Suprapubic skin (tissue), 4 donors: ENCODE data around the gene LEO1. TPM values are rescaled to one million over a fixed set of nuclear protein-coding genes. Genes with fewer than 3 reads are reported as not detected.

Experiments used
- DNase-seq, 2 donors: peaks; one replicate each; pipeline ENCODE4 v3.0.0-alpha.2; 2019; ENCODE audit warnings: low spot score in 2 of 2
- H3K27ac ChIP-seq: fragments of 200-600 bp; sonication (generic); one replicate; pipeline ENCODE4 v1.5.1; 2019
- H3K27me3 ChIP-seq: fragments of 200-600 bp; sonication (generic); one replicate; pipeline ENCODE4 v1.5.1; 2019
- H3K36me3 ChIP-seq: fragments of 200-600 bp; sonication (generic); one replicate; pipeline ENCODE4 v1.5.1; 2019
- H3K4me1 ChIP-seq: fragments of 200-600 bp; sonication (generic); one replicate; pipeline ENCODE4 v1.5.1; 2019
- H3K4me3 ChIP-seq: fragments of 200-600 bp; sonication (generic); one replicate; pipeline ENCODE4 v1.5.1; 2019; ENCODE audit warnings: mild to moderate bottlenecking
- H3K9me3 ChIP-seq: fragments of 200-600 bp; sonication (generic); one replicate; pipeline ENCODE4 v1.5.1; 2019
- CTCF ChIP-seq, 2 donors: fragments of 200-600 bp in 1 of 2; fragments of 450-650 bp in 1 of 2; sonication (generic) in 1 of 2; IDR thresholded peaks; one replicate each; pipeline ENCODE4 v1.5.1; 2016 to 2019; ENCODE audit warnings: antibody characterized with exemption in 2 of 2, mild to moderate bottlenecking in 1 of 2, moderate library complexity in 1 of 2
- EP300 ChIP-seq: sonication (generic); formaldehyde crosslinking; IDR thresholded peaks from one replicate; pipeline ENCODE4 v1.6.1; 2017; ENCODE audit warnings: antibody characterized with exemption
- POLR2A ChIP-seq, 2 donors: fragments of 450-650 bp; IDR thresholded peaks; one replicate each; pipeline ENCODE4 v1.6.1; 2017; ENCODE audit warnings: antibody characterized with exemption in 2 of 2, mild to moderate bottlenecking in 2 of 2, moderate library complexity in 2 of 2
- POLR2AphosphoS5 ChIP-seq, 3 donors: sonication (generic); formaldehyde crosslinking; IDR thresholded peaks; one replicate each; pipeline ENCODE4 v1.6.1; 2017; ENCODE audit warnings: antibody characterized with exemption in 3 of 3
- WGBS: methylation state at CpG from one replicate; pipeline ENCODE4 v1.1.5; 2018; 5-methylcytosine and 5-hydroxymethylcytosine counted together
- total RNA-seq, 4 donors: library from RNA; depleted of rRNA; stranded (reverse); fragments of >200 nt; gene quantifications; one replicate each; pipeline ENCODE4 v1.1.0, GENCODE V29; 2016

The LEO1 gene
- total RNA-seq, 4 donors from 2014 or later: 26.2 to 30.2 (median 28.4) TPM

GRCh38 chr15:51904421-51904820 is 67.2 kb downstream of the LEO1 start:
- no peak overlapping the region for H3K27ac ChIP-seq
- no peaks in the 10 kb centered on the region for H3K27me3 ChIP-seq
- no peak for DNase-seq
- H3K36me3 ChIP-seq: peaks cover 65% of the 10 kb centered on the region
- 77% methylated on average over 3 of the region's 3 CpGs for WGBS
- no peak for TF ChIP-seq CTCF (IDR thresholded peaks at IDR 0.05)
- no peak overlapping the region for H3K4me3 ChIP-seq
- no peaks in the 10 kb centered on the region for H3K4me1 ChIP-seq
- H3K9me3 ChIP-seq: no peaks in the 10 kb centered on the region

GRCh38 chr15:51889486-51889885 is 82.1 kb downstream of the LEO1 start:
- H3K4me1 ChIP-seq: peaks cover 5% of the 10 kb centered on the region
- H3K27me3 ChIP-seq: no peaks in the 10 kb centered on the region
- TF ChIP-seq EP300: no peak
- H3K36me3 ChIP-seq: peaks cover 18% of the 10 kb centered on the region
- H3K27ac ChIP-seq: no peak overlapping the region
- H3K9me3 ChIP-seq: no peaks in the 10 kb centered on the region
- no peak overlapping the region for H3K4me3 ChIP-seq
- DNase-seq: no peak
- 100% methylated on average over 2 of the region's 2 CpGs for WGBS

- TF ChIP-seq EP300: no peak
- no peak for TF ChIP-seq POLR2A (IDR thresholded peaks at IDR 0.05)
- peak; percentile 50 to 58 for TF ChIP-seq CTCF (IDR thresholded peaks at IDR 0.05)
- TF ChIP-seq POLR2AphosphoS5 (IDR thresholded peaks at IDR 0.05): no peak
- WGBS: 30% methylated on average over 2 of the region's 2 CpGs
- no peak for DNase-seq
- Histone ChIP-seq H3K27ac (no peak overlapping the region), H3K27me3 (no peaks in the 10 kb centered on the region), H3K4me1 (peaks cover 13% of the 10 kb centered on the region), H3K36me3 (peaks cover 11% of the 10 kb centered on the region), H3K9me3 (no peaks in the 10 kb centered on the region), H3K4me3 (no peak overlapping the region)
These were observed 82.9 kb downstream of the LEO1 start for GRCh38 chr15:51888593-51889195.

Other genes starting within 250 kb of the LEO1 start
- 10 to 100 TPM in 2 of 4 donors, 1 to 10 TPM in 2; 8.8 to 16.1 (median 10.2) TPM for gene LYSMD2, start 234.1 kb downstream of the LEO1 start, total RNA-seq
- 10 to 100 TPM in 2 of 4 donors, 1 to 10 TPM in 2; 7.8 to 18.7 (median 9.5) TPM for gene TMOD2, start 220.2 kb downstream of the LEO1 start, total RNA-seq
- gene TMOD3, start 142.1 kb downstream of the LEO1 start, total RNA-seq: 10 to 100 TPM; 31.2 to 37.4 (median 36.7) TPM
- gene MAPK6, start 47.4 kb upstream of the LEO1 start, total RNA-seq: 10 to 100 TPM; 50.0 to 87.1 (median 69.2) TPM
- 10 to 100 TPM in 3 of 4 donors, 1 to 10 TPM in 1; 9.3 to 18.1 (median 15.1) TPM for gene BCL2L10, start 141.0 kb upstream of the LEO1 start, total RNA-seq
- 10 to 100 TPM; 17.1 to 30.8 (median 24.9) TPM for gene GNB5, start 219.6 kb upstream of the LEO1 start, total RNA-seq